H1 (cell line): Measurements from ENCODE around the gene MAGEA9B. TPM values are rescaled to one million over a fixed set of nuclear protein-coding genes. Genes with fewer than 3 reads are reported as not detected.
"Not testable (repeated sequence)": the region's sequence is repeated elsewhere in the genome, so short reads cannot be mapped to it uniquely, and the experiment has no call there.

Experiments
- CTCF ChIA-PET: fragments of 300-600 bp; sonication (Branson Sonifier 250); formaldehyde crosslinking; loops from one replicate; lab custom pipeline; 2021; ENCODE audit not compliant: partially characterized antibody; lab: Charles Lee
- POLR2A ChIA-PET: fragments of 300-600 bp; sonication (Branson Sonifier 250); formaldehyde crosslinking; loops from one replicate; lab custom pipeline; 2021; ENCODE audit warnings: inconsistent platforms; ENCODE audit not compliant: partially characterized antibody; lab: Charles Lee
- DNase-seq, 2 experiments: peaks; one replicate each; pipeline versions ENCODE4 v3.0.0 to v3.0.0-alpha.2; 2010 to 2022; ENCODE audit warnings: low spot score in 2 of 2, low read depth in 1 of 2, mixed read lengths in 1 of 2
- FAIRE-seq: peaks from 2 replicates; lab custom pipeline; 2011; peaks lifted over from hg19 to GRCh38; lab: Jason Lieb, UNC
- H2AFZ ChIP-seq: 2 replicates; pipeline ENCODE4 v1.8.1; 2012; ENCODE audit warnings: low read length, inconsistent platforms
- H2AK5ac ChIP-seq: 2 replicates; pipeline ENCODE4 v1.6.1; 2013; ENCODE audit warnings: low read depth, low read length
- H2BK120ac ChIP-seq: replicated peaks from 2 replicates; pipeline ENCODE3; 2013; ENCODE audit warnings: low read depth, low read length, inconsistent platforms
- H2BK12ac ChIP-seq: 2 replicates; pipeline ENCODE4 v1.6.1; 2013; ENCODE audit warnings: low read depth, low read length
- H2BK15ac ChIP-seq: 2 replicates; pipeline ENCODE4 v1.6.1; 2013; ENCODE audit warnings: low read length
- H2BK20ac ChIP-seq: 2 replicates; pipeline ENCODE4 v1.6.1; 2013; ENCODE audit warnings: low read length
- H2BK5ac ChIP-seq: 2 replicates; pipeline ENCODE4 v1.6.1; 2013; ENCODE audit warnings: low read depth, low read length
- H3K14ac ChIP-seq: 2 replicates; pipeline ENCODE4 v1.6.1; 2013; ENCODE audit warnings: inconsistent platforms; ENCODE audit not compliant: insufficient read length
- H3K18ac ChIP-seq: 2 replicates; pipeline ENCODE4 v1.6.1; 2013; ENCODE audit warnings: low read length; ENCODE audit errors: extremely low read depth
- H3K23ac ChIP-seq: 2 replicates; pipeline ENCODE4 v1.6.1; 2013; ENCODE audit warnings: inconsistent platforms; ENCODE audit not compliant: insufficient read length
- H3K23me2 ChIP-seq: 2 replicates; pipeline ENCODE4 v1.6.1; 2013; ENCODE audit warnings: low read depth, low read length
- H3K27ac ChIP-seq: 2 replicates; pipeline ENCODE4 v1.6.1; 2011; ENCODE audit warnings: low read depth, low read length, inconsistent platforms
- H3K27me3 ChIP-seq, 4 experiments: replicated peaks in 1 of 4; 1 replicate in 1 of 4; 2 replicates in 3 of 4; pipeline versions ENCODE4 v1.6.1 to v1.8.1; 2011 to 2013; ENCODE audit warnings: low read length in 3 of 4, mild to moderate bottlenecking in 3 of 4, inconsistent platforms in 2 of 4, mixed read lengths in 2 of 4, moderate library complexity in 1 of 4; ENCODE audit not compliant: control insufficient read depth in 3 of 4, insufficient read depth in 3 of 4; ENCODE audit errors: extremely low read depth in 1 of 4
- H3K36me3 ChIP-seq, 4 experiments: 2 replicates each; pipeline versions ENCODE4 v1.6.1 to v1.8.1; 2011 to 2013; ENCODE audit warnings: mild to moderate bottlenecking in 4 of 4, low read length in 3 of 4, moderate library complexity in 2 of 4, control low read depth in 1 of 4, inconsistent platforms in 1 of 4; ENCODE audit not compliant: insufficient read depth in 4 of 4, control insufficient read depth in 2 of 4
- H3K4ac ChIP-seq: replicated peaks from 2 replicates; pipeline ENCODE3; 2013; ENCODE audit warnings: low read length, low read depth, mixed read lengths, inconsistent platforms; ENCODE audit not compliant: insufficient read length
- H3K4me1 ChIP-seq, 4 experiments: replicated peaks in 1 of 4; 1 replicate in 1 of 4; 2 replicates in 3 of 4; pipeline versions ENCODE4 v1.6.1 to v1.8.1; 2011 to 2013; ENCODE audit warnings: low read length in 3 of 4, inconsistent platforms in 2 of 4, mixed read lengths in 1 of 4; ENCODE audit not compliant: insufficient read depth in 4 of 4, control insufficient read depth in 3 of 4
- H3K4me2 ChIP-seq, 2 experiments: 2 replicates each; pipeline versions ENCODE4 v1.6.1 to v1.8.1; 2011 to 2013; ENCODE audit warnings: low read depth in 2 of 2, low read length in 2 of 2, control low read depth in 1 of 2, inconsistent platforms in 1 of 2, mild to moderate bottlenecking in 1 of 2; ENCODE audit not compliant: insufficient read depth in 1 of 2
- H3K4me3 ChIP-seq, 4 experiments: fragments of 200-600, 300-600 bp in 1 of 4; sonication (generic), shearing (Covaris generic), sonication (Bioruptor Twin) in 1 of 4; 2 replicates each; pipeline versions ENCODE4 v1.5.1 to v1.8.1; 2011 to 2016; ENCODE audit warnings: low read length in 4 of 4, low read depth in 3 of 4, control low read depth in 2 of 4, inconsistent platforms in 2 of 4, mild to moderate bottlenecking in 2 of 4, mixed read lengths in 1 of 4, moderate library complexity in 1 of 4; ENCODE audit not compliant: insufficient read depth in 2 of 4; ENCODE audit errors: extremely low read depth in 1 of 4
- H3K56ac ChIP-seq: replicated peaks from 2 replicates; pipeline ENCODE3; 2013; ENCODE audit warnings: low read depth, mild to moderate bottlenecking, mixed read lengths, low read length, inconsistent platforms; ENCODE audit not compliant: insufficient read length
- H3K79me1 ChIP-seq: 2 replicates; pipeline ENCODE4 v1.6.1; 2013; ENCODE audit warnings: low read depth, low read length, control low read depth
- H3K79me2 ChIP-seq, 2 experiments: 2 replicates each; pipeline versions ENCODE4 v1.6.1 to v1.8.1; 2012 to 2013; ENCODE audit warnings: low read length in 2 of 2, mild to moderate bottlenecking in 2 of 2, inconsistent platforms in 1 of 2; ENCODE audit not compliant: insufficient read depth in 2 of 2, control insufficient read depth in 1 of 2
- H3K9ac ChIP-seq, 4 experiments: replicated peaks in 1 of 4; 1 replicate in 1 of 4; 2 replicates in 3 of 4; pipeline versions ENCODE4 v1.6.1 to v1.8.1; 2011 to 2013; ENCODE audit warnings: low read depth in 3 of 4, low read length in 3 of 4, control low read depth in 2 of 4, mild to moderate bottlenecking in 2 of 4, moderate library complexity in 2 of 4, inconsistent platforms in 1 of 4; ENCODE audit errors: extremely low read depth in 1 of 4
- H3K9me3 ChIP-seq, 2 experiments: 2 replicates each; pipeline versions ENCODE4 v1.6.1 to v1.8.1; 2012 to 2013; ENCODE audit warnings: mild to moderate bottlenecking in 2 of 2, moderate library complexity in 2 of 2, control low read depth in 1 of 2, inconsistent platforms in 1 of 2, low read depth in 1 of 2, low read length in 1 of 2, mixed read lengths in 1 of 2; ENCODE audit not compliant: insufficient read depth in 2 of 2
- H4K20me1 ChIP-seq, 2 experiments: replicated peaks in 1 of 2; 2 replicates each; pipeline versions ENCODE3 to v1.8.1; 2011 to 2013; ENCODE audit warnings: inconsistent platforms in 2 of 2, low read length in 2 of 2, mild to moderate bottlenecking in 1 of 2; ENCODE audit not compliant: insufficient read depth in 2 of 2, control insufficient read depth in 1 of 2
- H4K5ac ChIP-seq: 2 replicates; pipeline ENCODE4 v1.6.1; 2013; ENCODE audit warnings: low read length, low read depth, mixed read lengths, inconsistent platforms; ENCODE audit not compliant: insufficient read length
- H4K8ac ChIP-seq: 2 replicates; pipeline ENCODE4 v1.8.0; 2013; ENCODE audit warnings: mild to moderate bottlenecking, moderate library complexity, low read length, inconsistent platforms; ENCODE audit not compliant: insufficient read depth; ENCODE audit errors: extremely low read depth
- H4K91ac ChIP-seq: replicated peaks from 2 replicates; pipeline ENCODE3; 2013; ENCODE audit warnings: low read length, mixed read lengths, inconsistent platforms; ENCODE audit not compliant: insufficient read length
- WGBS, 2 experiments: shearing (Covaris generic) in 1 of 2; methylation state at CpG; one replicate each; pipeline versions ENCODE4 v1.1.6 to v1.1.7; 2013 to 2015; ENCODE audit warnings: low lambda C conversion rate in 2 of 2, mixed read lengths in 2 of 2, inconsistent platforms in 1 of 2, low coverage in 1 of 2, missing lambda C conversion rate in 1 of 2; ENCODE audit not compliant: insufficient replicate concordance in 2 of 2, insufficient coverage in 1 of 2, insufficient read length in 1 of 2; ENCODE audit errors: extremely low coverage in 1 of 2, missing lambda C conversion rate in 1 of 2; 5-methylcytosine and 5-hydroxymethylcytosine counted together
- polyA plus RNA-seq, 7 experiments: library from polyadenylated mRNA; depleted of rRNA in 3 of 7; stranded (reverse) in 5 of 7; unstranded in 2 of 7; fragments of >200 nt in 5 of 7; fragments of 200-250 nt in 2 of 7; gene quantifications; 1 replicate in 5 of 7; 2 replicates in 1 of 7; 4 replicates in 1 of 7; pipeline versions ENCODE4 v1.2.1 to v1.2.3, GENCODE V29; 2011 to 2013; ENCODE audit warnings: missing spikeins in 2 of 7, mixed read lengths in 2 of 7
- total RNA-seq: library from RNA; stranded (reverse); fragmentation: NEBNext Ultra II Directional; extraction: Animal tissue kit (Norgen Biotek cat#: 25700); gene quantifications from 2 replicates; pipeline ENCODE4 v1.2.1, GENCODE V29; 2021

The MAGEA9B gene
- total and polyA plus RNA-seq, 2 of the 8 experiments (the other 6 are each of a cell fraction or from before 2014, with no cell fraction given), result 0.06 TPM; not detected in 1

GRCh38 chrX:149605248-149605885 lies 18.1 kb upstream of the MAGEA9B start:
- H3K27ac ChIP-seq, H4K20me1 ChIP-seq, H3K4me3 ChIP-seq, H3K4me1 ChIP-seq, H2AK5ac ChIP-seq, H3K79me1 ChIP-seq, H2AFZ ChIP-seq, H2BK12ac ChIP-seq, H3K14ac ChIP-seq, H4K8ac ChIP-seq, H2BK120ac ChIP-seq, H2BK15ac ChIP-seq, POLR2A ChIA-PET, H4K5ac ChIP-seq, H3K18ac ChIP-seq, H3K56ac ChIP-seq, H3K23me2 ChIP-seq, CTCF ChIA-PET, H4K91ac ChIP-seq, H3K79me2 ChIP-seq, H3K9ac ChIP-seq, H3K9me3 ChIP-seq, H3K36me3 ChIP-seq, H3K23ac ChIP-seq, H2BK20ac ChIP-seq, H3K27me3 ChIP-seq, DNase-seq, H3K4me2 ChIP-seq, FAIRE-seq, H2BK5ac ChIP-seq, H3K4ac ChIP-seq: not testable (repeated sequence)
- 98% methylated on average over 6 of the region's 7 CpGs; no CpG with 5 or more reads in 1 of the 2 experiments for WGBS, 2 experiments
